Subcutaneous adipose tissue (tissue), 4 donors: Measurements from ENCODE around the gene MAGI1. TPM values are rescaled to one million over a fixed set of nuclear protein-coding genes. Genes with fewer than 3 reads are reported as not detected.

Experiments
- total RNA-seq, 4 donors: library from RNA; depleted of rRNA; stranded (reverse); fragments of >200 nt; gene quantifications; one replicate each; pipeline ENCODE4 v1.1.0, GENCODE V29; 2016
- TF ChIP-seq, protein P1 (sequence below): fragments of 450-650 bp; IDR thresholded peaks from one replicate; pipeline ENCODE4 v1.5.1; 2016; ENCODE audit warnings: low read depth, mild to moderate bottlenecking, control low read depth, antibody characterized with exemption, moderate library complexity

Gene MAGI1
- total RNA-seq, 4 donors from 2014 or later: 15.3 to 56.9 (median 35.4) TPM

DNA sequence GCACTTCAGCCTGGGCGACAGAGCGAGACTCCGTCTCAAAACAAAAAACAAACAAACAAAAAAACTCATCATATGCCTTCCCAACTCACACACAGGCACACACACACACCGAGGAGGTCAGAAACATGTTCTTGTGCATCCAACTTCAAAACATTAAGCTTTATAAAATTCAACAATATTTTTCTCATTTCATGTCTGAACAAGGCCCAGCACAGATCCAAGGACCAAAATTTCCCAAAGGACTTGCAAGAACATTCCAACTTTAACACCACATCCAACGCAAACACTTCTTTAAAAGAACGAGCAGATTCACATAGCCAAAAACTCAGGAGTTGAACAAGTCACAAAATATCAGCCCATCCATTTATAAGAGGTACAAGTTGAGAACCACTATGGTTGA lies 148.4 kb downstream of the MAGI1 start:
- TF ChIP-seq, protein P1, sequence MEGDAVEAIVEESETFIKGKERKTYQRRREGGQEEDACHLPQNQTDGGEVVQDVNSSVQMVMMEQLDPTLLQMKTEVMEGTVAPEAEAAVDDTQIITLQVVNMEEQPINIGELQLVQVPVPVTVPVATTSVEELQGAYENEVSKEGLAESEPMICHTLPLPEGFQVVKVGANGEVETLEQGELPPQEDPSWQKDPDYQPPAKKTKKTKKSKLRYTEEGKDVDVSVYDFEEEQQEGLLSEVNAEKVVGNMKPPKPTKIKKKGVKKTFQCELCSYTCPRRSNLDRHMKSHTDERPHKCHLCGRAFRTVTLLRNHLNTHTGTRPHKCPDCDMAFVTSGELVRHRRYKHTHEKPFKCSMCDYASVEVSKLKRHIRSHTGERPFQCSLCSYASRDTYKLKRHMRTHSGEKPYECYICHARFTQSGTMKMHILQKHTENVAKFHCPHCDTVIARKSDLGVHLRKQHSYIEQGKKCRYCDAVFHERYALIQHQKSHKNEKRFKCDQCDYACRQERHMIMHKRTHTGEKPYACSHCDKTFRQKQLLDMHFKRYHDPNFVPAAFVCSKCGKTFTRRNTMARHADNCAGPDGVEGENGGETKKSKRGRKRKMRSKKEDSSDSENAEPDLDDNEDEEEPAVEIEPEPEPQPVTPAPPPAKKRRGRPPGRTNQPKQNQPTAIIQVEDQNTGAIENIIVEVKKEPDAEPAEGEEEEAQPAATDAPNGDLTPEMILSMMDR: no peak

DNA sequence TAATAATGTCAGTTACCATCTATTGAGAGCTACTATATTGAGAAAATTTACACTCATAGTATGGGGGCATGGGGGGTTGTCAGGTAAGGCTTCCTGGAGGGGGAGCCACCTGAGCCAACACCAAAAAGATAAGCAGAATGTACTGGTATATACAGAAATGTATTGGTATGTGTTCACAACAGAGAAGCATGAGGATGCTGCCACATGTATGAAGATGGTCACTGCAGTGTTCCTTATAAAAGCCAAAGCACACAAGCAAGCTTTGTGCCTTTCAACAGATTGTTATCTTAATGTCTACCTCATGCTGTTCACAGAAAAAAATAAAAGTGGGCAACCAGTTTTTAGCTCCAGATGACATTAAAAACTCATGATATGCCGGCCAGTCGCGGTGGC lies 149.0 kb downstream of the MAGI1 start:
- TF ChIP-seq, protein P1: no peak

DNA sequence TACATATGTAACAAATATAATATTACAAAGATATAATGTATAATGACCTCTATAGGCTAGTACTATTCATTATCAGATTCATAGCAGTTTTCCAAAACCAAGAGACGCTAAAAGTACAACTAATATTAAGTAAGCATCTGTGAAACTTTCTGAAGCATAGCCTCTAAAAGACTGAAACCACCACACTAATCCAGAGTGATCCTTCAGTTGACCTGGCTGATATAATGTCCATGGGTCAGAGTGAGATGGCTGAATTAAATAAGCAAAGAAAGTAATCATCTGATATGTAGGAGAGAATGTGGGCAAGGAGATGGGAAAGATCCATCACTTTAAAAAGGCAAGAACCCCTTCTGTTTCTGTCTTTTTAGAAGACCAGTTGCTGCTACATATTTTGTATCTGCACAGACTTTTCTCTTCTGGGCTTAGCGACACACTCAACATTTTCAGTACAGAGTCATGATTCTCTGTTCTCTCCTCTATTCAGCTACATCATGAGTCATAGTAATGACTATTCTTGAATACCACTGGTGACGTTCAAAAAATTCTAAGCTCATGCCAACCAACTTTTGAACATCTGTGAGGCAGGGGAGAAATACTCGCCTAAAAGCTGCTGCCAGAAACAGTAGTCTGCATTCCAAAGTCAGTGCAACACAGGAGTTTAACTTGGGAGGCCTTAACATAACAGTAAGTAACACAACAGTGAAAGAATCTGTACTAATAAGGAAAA lies 149.6 kb downstream of the MAGI1 start:
- TF ChIP-seq, protein P1: no peak

DNA sequence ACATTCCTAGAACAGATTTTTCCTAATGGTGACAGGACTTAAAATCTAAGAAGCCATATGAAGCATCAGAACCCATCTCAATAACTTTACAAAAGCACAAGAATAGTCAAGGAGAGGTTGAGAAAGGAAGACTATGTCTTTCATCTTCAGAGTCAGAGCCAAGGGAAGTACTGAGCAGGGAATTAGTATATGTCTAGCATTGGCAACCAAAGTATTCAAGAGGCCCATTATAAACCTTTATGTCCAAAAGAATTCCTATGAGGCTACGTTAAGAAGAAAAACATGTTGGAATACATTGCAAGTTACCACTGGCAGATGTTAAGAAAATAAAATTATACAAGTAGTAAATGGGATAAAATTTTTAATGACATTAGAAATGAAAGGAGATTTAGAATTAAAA lies 150.5 kb downstream of the MAGI1 start:
- TF ChIP-seq, protein P1: no peak

DNA sequence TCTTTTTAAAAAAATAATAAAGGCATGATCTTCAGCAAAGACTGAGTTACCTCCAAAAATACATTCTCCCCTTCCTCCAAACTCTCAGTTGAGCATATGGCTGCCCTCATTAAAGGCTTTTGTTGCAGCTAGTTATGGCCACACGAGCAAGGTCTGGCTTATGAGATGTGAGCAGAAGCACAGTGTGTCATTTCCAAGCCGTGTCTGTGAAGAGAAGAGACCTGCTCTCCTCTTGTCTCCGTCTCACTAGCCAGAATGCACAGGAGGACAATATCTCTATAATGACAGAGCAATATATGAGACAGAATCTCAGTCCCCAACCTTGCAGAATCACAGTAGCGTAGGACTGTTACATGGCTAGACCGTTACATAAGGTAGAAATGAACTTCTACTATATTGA lies 152.3 kb downstream of the MAGI1 start:
- TF ChIP-seq, protein P1: no peak

DNA sequence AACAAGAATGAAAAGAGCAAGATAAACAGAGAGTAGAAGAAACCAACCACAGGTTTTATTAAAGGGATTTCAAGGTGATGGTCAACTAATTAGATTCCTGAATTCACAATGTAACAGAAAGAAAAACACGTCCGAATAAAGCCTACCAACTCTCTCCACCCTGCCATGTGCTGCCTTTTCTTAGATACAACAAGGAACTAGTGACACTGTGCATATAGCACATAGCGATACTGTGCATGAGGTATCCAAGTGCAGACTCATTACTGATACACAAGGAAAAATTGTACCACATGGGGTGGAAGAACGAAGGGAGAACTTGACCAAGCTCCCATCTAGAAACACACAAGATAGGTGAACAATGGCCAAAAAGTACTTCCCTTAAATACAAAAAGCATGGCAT lies 154.6 kb downstream of the MAGI1 start:
- TF ChIP-seq, protein P1: no peak

DNA sequence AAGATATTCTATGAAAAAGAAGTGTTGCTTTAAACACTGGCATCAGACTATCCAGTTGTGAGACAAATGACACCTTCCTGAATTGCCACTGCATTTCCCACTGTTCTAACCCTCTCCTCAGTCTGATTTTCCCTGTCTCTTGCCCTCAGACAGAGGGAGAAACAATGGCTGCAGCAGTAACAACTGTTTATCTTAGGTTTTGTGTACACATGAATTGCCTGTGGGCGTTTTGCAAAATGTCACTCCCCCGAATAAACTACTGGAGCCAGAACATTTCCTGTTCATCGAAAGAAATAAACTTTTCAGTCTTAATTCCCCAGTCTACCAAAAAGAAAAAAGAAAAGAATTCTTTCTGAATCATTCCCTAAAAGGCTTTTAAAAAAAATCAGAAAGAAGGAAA lies 155.1 kb downstream of the MAGI1 start:
- TF ChIP-seq, protein P1: no peak
